H1 (cell line): ENCODE measurements around the gene SCNN1G. TPM values are rescaled to one million over a fixed set of nuclear protein-coding genes. Genes with fewer than 3 reads are reported as not detected.

ENCODE experiments used
- CTCF ChIA-PET: fragments of 300-600 bp; sonication (Branson Sonifier 250); formaldehyde crosslinking; loops from one replicate; lab custom pipeline; 2021; ENCODE audit not compliant: partially characterized antibody; lab: Charles Lee
- POLR2A ChIA-PET: fragments of 300-600 bp; sonication (Branson Sonifier 250); formaldehyde crosslinking; loops from one replicate; lab custom pipeline; 2021; ENCODE audit warnings: inconsistent platforms; ENCODE audit not compliant: partially characterized antibody; lab: Charles Lee
- DNase-seq, 2 experiments: peaks; one replicate each; pipeline versions ENCODE4 v3.0.0 to v3.0.0-alpha.2; 2010 to 2022; ENCODE audit warnings: low spot score in 2 of 2, low read depth in 1 of 2, mixed read lengths in 1 of 2
- FAIRE-seq: peaks from 2 replicates; lab custom pipeline; 2011; peaks lifted over from hg19 to GRCh38; lab: Jason Lieb, UNC
- H2AFZ ChIP-seq: 2 replicates; pipeline ENCODE4 v1.8.1; 2012; ENCODE audit warnings: low read length, inconsistent platforms
- H2AK5ac ChIP-seq: 2 replicates; pipeline ENCODE4 v1.6.1; 2013; ENCODE audit warnings: low read depth, low read length
- H2BK120ac ChIP-seq: replicated peaks from 2 replicates; pipeline ENCODE3; 2013; ENCODE audit warnings: low read depth, low read length, inconsistent platforms
- H2BK12ac ChIP-seq: 2 replicates; pipeline ENCODE4 v1.6.1; 2013; ENCODE audit warnings: low read depth, low read length
- H2BK15ac ChIP-seq: 2 replicates; pipeline ENCODE4 v1.6.1; 2013; ENCODE audit warnings: low read length
- H2BK20ac ChIP-seq: 2 replicates; pipeline ENCODE4 v1.6.1; 2013; ENCODE audit warnings: low read length
- H2BK5ac ChIP-seq: 2 replicates; pipeline ENCODE4 v1.6.1; 2013; ENCODE audit warnings: low read depth, low read length
- H3K14ac ChIP-seq: 2 replicates; pipeline ENCODE4 v1.6.1; 2013; ENCODE audit warnings: inconsistent platforms; ENCODE audit not compliant: insufficient read length
- H3K18ac ChIP-seq: 2 replicates; pipeline ENCODE4 v1.6.1; 2013; ENCODE audit warnings: low read length; ENCODE audit errors: extremely low read depth
- H3K23ac ChIP-seq: 2 replicates; pipeline ENCODE4 v1.6.1; 2013; ENCODE audit warnings: inconsistent platforms; ENCODE audit not compliant: insufficient read length
- H3K23me2 ChIP-seq: 2 replicates; pipeline ENCODE4 v1.6.1; 2013; ENCODE audit warnings: low read depth, low read length
- H3K27ac ChIP-seq: 2 replicates; pipeline ENCODE4 v1.6.1; 2011; ENCODE audit warnings: low read depth, low read length, inconsistent platforms
- H3K27me3 ChIP-seq, 4 experiments: replicated peaks in 1 of 4; 1 replicate in 1 of 4; 2 replicates in 3 of 4; pipeline versions ENCODE4 v1.6.1 to v1.8.1; 2011 to 2013; ENCODE audit warnings: low read length in 3 of 4, mild to moderate bottlenecking in 3 of 4, inconsistent platforms in 2 of 4, mixed read lengths in 2 of 4, moderate library complexity in 1 of 4; ENCODE audit not compliant: control insufficient read depth in 3 of 4, insufficient read depth in 3 of 4; ENCODE audit errors: extremely low read depth in 1 of 4
- H3K36me3 ChIP-seq, 4 experiments: 2 replicates each; pipeline versions ENCODE4 v1.6.1 to v1.8.1; 2011 to 2013; ENCODE audit warnings: mild to moderate bottlenecking in 4 of 4, low read length in 3 of 4, moderate library complexity in 2 of 4, control low read depth in 1 of 4, inconsistent platforms in 1 of 4; ENCODE audit not compliant: insufficient read depth in 4 of 4, control insufficient read depth in 2 of 4
- H3K4ac ChIP-seq: replicated peaks from 2 replicates; pipeline ENCODE3; 2013; ENCODE audit warnings: low read length, low read depth, mixed read lengths, inconsistent platforms; ENCODE audit not compliant: insufficient read length
- H3K4me1 ChIP-seq, 4 experiments: replicated peaks in 1 of 4; 1 replicate in 1 of 4; 2 replicates in 3 of 4; pipeline versions ENCODE4 v1.6.1 to v1.8.1; 2011 to 2013; ENCODE audit warnings: low read length in 3 of 4, inconsistent platforms in 2 of 4, mixed read lengths in 1 of 4; ENCODE audit not compliant: insufficient read depth in 4 of 4, control insufficient read depth in 3 of 4
- H3K4me2 ChIP-seq, 2 experiments: 2 replicates each; pipeline versions ENCODE4 v1.6.1 to v1.8.1; 2011 to 2013; ENCODE audit warnings: low read depth in 2 of 2, low read length in 2 of 2, control low read depth in 1 of 2, inconsistent platforms in 1 of 2, mild to moderate bottlenecking in 1 of 2; ENCODE audit not compliant: insufficient read depth in 1 of 2
- H3K4me3 ChIP-seq, 4 experiments: fragments of 200-600, 300-600 bp in 1 of 4; sonication (generic), shearing (Covaris generic), sonication (Bioruptor Twin) in 1 of 4; 2 replicates each; pipeline versions ENCODE4 v1.5.1 to v1.8.1; 2011 to 2016; ENCODE audit warnings: low read length in 4 of 4, low read depth in 3 of 4, control low read depth in 2 of 4, inconsistent platforms in 2 of 4, mild to moderate bottlenecking in 2 of 4, mixed read lengths in 1 of 4, moderate library complexity in 1 of 4; ENCODE audit not compliant: insufficient read depth in 2 of 4; ENCODE audit errors: extremely low read depth in 1 of 4
- H3K56ac ChIP-seq: replicated peaks from 2 replicates; pipeline ENCODE3; 2013; ENCODE audit warnings: low read depth, mild to moderate bottlenecking, mixed read lengths, low read length, inconsistent platforms; ENCODE audit not compliant: insufficient read length
- H3K79me1 ChIP-seq: 2 replicates; pipeline ENCODE4 v1.6.1; 2013; ENCODE audit warnings: low read depth, low read length, control low read depth
- H3K79me2 ChIP-seq, 2 experiments: 2 replicates each; pipeline versions ENCODE4 v1.6.1 to v1.8.1; 2012 to 2013; ENCODE audit warnings: low read length in 2 of 2, mild to moderate bottlenecking in 2 of 2, inconsistent platforms in 1 of 2; ENCODE audit not compliant: insufficient read depth in 2 of 2, control insufficient read depth in 1 of 2
- H3K9ac ChIP-seq, 4 experiments: replicated peaks in 1 of 4; 1 replicate in 1 of 4; 2 replicates in 3 of 4; pipeline versions ENCODE4 v1.6.1 to v1.8.1; 2011 to 2013; ENCODE audit warnings: low read depth in 3 of 4, low read length in 3 of 4, control low read depth in 2 of 4, mild to moderate bottlenecking in 2 of 4, moderate library complexity in 2 of 4, inconsistent platforms in 1 of 4; ENCODE audit errors: extremely low read depth in 1 of 4
- H3K9me3 ChIP-seq, 2 experiments: 2 replicates each; pipeline versions ENCODE4 v1.6.1 to v1.8.1; 2012 to 2013; ENCODE audit warnings: mild to moderate bottlenecking in 2 of 2, moderate library complexity in 2 of 2, control low read depth in 1 of 2, inconsistent platforms in 1 of 2, low read depth in 1 of 2, low read length in 1 of 2, mixed read lengths in 1 of 2; ENCODE audit not compliant: insufficient read depth in 2 of 2
- H4K20me1 ChIP-seq, 2 experiments: replicated peaks in 1 of 2; 2 replicates each; pipeline versions ENCODE3 to v1.8.1; 2011 to 2013; ENCODE audit warnings: inconsistent platforms in 2 of 2, low read length in 2 of 2, mild to moderate bottlenecking in 1 of 2; ENCODE audit not compliant: insufficient read depth in 2 of 2, control insufficient read depth in 1 of 2
- H4K5ac ChIP-seq: 2 replicates; pipeline ENCODE4 v1.6.1; 2013; ENCODE audit warnings: low read length, low read depth, mixed read lengths, inconsistent platforms; ENCODE audit not compliant: insufficient read length
- H4K8ac ChIP-seq: 2 replicates; pipeline ENCODE4 v1.8.0; 2013; ENCODE audit warnings: mild to moderate bottlenecking, moderate library complexity, low read length, inconsistent platforms; ENCODE audit not compliant: insufficient read depth; ENCODE audit errors: extremely low read depth
- H4K91ac ChIP-seq: replicated peaks from 2 replicates; pipeline ENCODE3; 2013; ENCODE audit warnings: low read length, mixed read lengths, inconsistent platforms; ENCODE audit not compliant: insufficient read length
- ASH2L ChIP-seq: fragments of 200-600, 300-600 bp; sonication (generic); IDR thresholded peaks from one replicate; pipeline ENCODE4 v1.7.1; 2017; ENCODE audit warnings: low read length
- EP300 ChIP-seq, 2 experiments: IDR thresholded peaks; 1 replicate in 1 of 2; 2 replicates in 1 of 2; pipeline ENCODE4 v1.6.1; 2011 to 2012; ENCODE audit warnings: low read depth in 2 of 2, low read length in 2 of 2, mild to moderate bottlenecking in 2 of 2, borderline replicate concordance in 1 of 2, inconsistent platforms in 1 of 2, moderate library complexity in 1 of 2
- EZH2 ChIP-seq: fragments of 200-600 bp; sonication (generic); IDR thresholded peaks from 2 replicates; pipeline ENCODE4 v1.7.1; 2012; ENCODE audit warnings: low read depth, mild to moderate bottlenecking, moderate library complexity, low read length, inconsistent platforms; ENCODE audit not compliant: severe bottlenecking
- KDM1A ChIP-seq: fragments of 200-600, 300-600 bp; sonication (generic); IDR thresholded peaks from 2 replicates; pipeline ENCODE4 v1.7.1; 2016; ENCODE audit warnings: mild to moderate bottlenecking, low read length, borderline replicate concordance
- POLR2A ChIP-seq, 2 experiments: IDR thresholded peaks; 1 replicate in 1 of 2; 2 replicates in 1 of 2; pipeline ENCODE4 v1.6.1; 2011; ENCODE audit warnings: low read depth in 2 of 2, low read length in 2 of 2, mild to moderate bottlenecking in 2 of 2; ENCODE audit errors: control extremely low read depth in 1 of 2
- POU5F1 ChIP-seq: IDR thresholded peaks from 2 replicates; pipeline ENCODE4 v1.6.1; 2011; ENCODE audit warnings: low read depth, mild to moderate bottlenecking, low read length, moderate library complexity
- RNF2 ChIP-seq: fragments of 200-900, 300-1000 bp; sonication (generic); IDR thresholded peaks from 2 replicates; pipeline ENCODE4 v1.7.1; 2016; ENCODE audit warnings: borderline replicate concordance, low read depth, mild to moderate bottlenecking, antibody characterized with exemption, low read length; ENCODE audit not compliant: poor library complexity, severe bottlenecking; ENCODE audit errors: missing control alignments
- RXRA ChIP-seq: IDR thresholded peaks from 2 replicates; pipeline ENCODE4 v1.6.1; 2011; ENCODE audit warnings: low read depth, mild to moderate bottlenecking, low read length, moderate library complexity; ENCODE audit not compliant: insufficient read depth
- SIRT6 ChIP-seq: IDR thresholded peaks from one replicate; pipeline ENCODE4 v1.7.1; 2012; ENCODE audit warnings: low read length, inconsistent platforms
- YY1 ChIP-seq: IDR thresholded peaks from 2 replicates; pipeline ENCODE4 v1.6.1; 2011; ENCODE audit warnings: low read depth, mild to moderate bottlenecking, low read length
- ZNF274 ChIP-seq: IDR thresholded peaks from 2 replicates; pipeline ENCODE4 v1.7.0; 2012; ENCODE audit warnings: low read length, borderline replicate concordance; ENCODE audit errors: extremely low read depth
- WGBS, 2 experiments: shearing (Covaris generic) in 1 of 2; methylation state at CpG; one replicate each; pipeline versions ENCODE4 v1.1.6 to v1.1.7; 2013 to 2015; ENCODE audit warnings: low lambda C conversion rate in 2 of 2, mixed read lengths in 2 of 2, inconsistent platforms in 1 of 2, low coverage in 1 of 2, missing lambda C conversion rate in 1 of 2; ENCODE audit not compliant: insufficient replicate concordance in 2 of 2, insufficient coverage in 1 of 2, insufficient read length in 1 of 2; ENCODE audit errors: extremely low coverage in 1 of 2, missing lambda C conversion rate in 1 of 2; 5-methylcytosine and 5-hydroxymethylcytosine counted together
- polyA plus RNA-seq, 7 experiments: library from polyadenylated mRNA; depleted of rRNA in 3 of 7; stranded (reverse) in 5 of 7; unstranded in 2 of 7; fragments of >200 nt in 5 of 7; fragments of 200-250 nt in 2 of 7; gene quantifications; 1 replicate in 5 of 7; 2 replicates in 1 of 7; 4 replicates in 1 of 7; pipeline versions ENCODE4 v1.2.1 to v1.2.3, GENCODE V29; 2011 to 2013; ENCODE audit warnings: missing spikeins in 2 of 7, mixed read lengths in 2 of 7
- total RNA-seq: library from RNA; stranded (reverse); fragmentation: NEBNext Ultra II Directional; extraction: Animal tissue kit (Norgen Biotek cat#: 25700); gene quantifications from 2 replicates; pipeline ENCODE4 v1.2.1, GENCODE V29; 2021
- TF ChIP-seq, protein P1 (sequence below), 3 experiments: IDR thresholded peaks; 1 replicate in 2 of 3; 2 replicates in 1 of 3; pipeline versions ENCODE4 v1.5.1 to v1.6.1; 2011; ENCODE audit warnings: low read length in 3 of 3, mild to moderate bottlenecking in 3 of 3, inconsistent platforms in 2 of 3, low read depth in 1 of 3, moderate library complexity in 1 of 3; ENCODE audit not compliant: insufficient read depth in 1 of 3; ENCODE audit errors: control extremely low read depth in 1 of 3

SCNN1G gene
- total and polyA plus RNA-seq, 2 of the 8 experiments (the other 6 are each of a cell fraction or from before 2014, with no cell fraction given): 0.73 to 1.1 TPM

- no peak overlapping the region for H2AK5ac ChIP-seq
- H3K4ac ChIP-seq: no peak overlapping the region
- POLR2A ChIA-PET: no interaction called here
- H3K9ac ChIP-seq: no peak overlapping the region
- H3K23me2 ChIP-seq: no peaks in the 10 kb centered on the region
- H2BK12ac ChIP-seq: no peak overlapping the region
- CTCF ChIA-PET: interaction anchor here (0.6 to 1.8 kb wide), 3 partner anchors 29 to 105 kb away, joined by 3 to 6 read pairs (median 3); no protein-coding TSS in a partner anchor
- no peaks in the 10 kb centered on the region for H3K36me3 ChIP-seq
- no peaks in the 10 kb centered on the region for H3K27me3 ChIP-seq
- no peaks in the 10 kb centered on the region; a peak in 1 of 4 replicates for H3K9me3 ChIP-seq
- H2BK15ac ChIP-seq: no peak overlapping the region
- no peak overlapping the region for H3K14ac ChIP-seq
- H3K79me1 ChIP-seq: no peaks in the 10 kb centered on the region
- H3K56ac ChIP-seq: no peak overlapping the region
- no peak overlapping the region for H4K5ac ChIP-seq
- H2BK20ac ChIP-seq: no peak overlapping the region
- H2AFZ ChIP-seq: no peak overlapping the region
- no peak overlapping the region for H4K91ac ChIP-seq
- H2BK120ac ChIP-seq: no peak overlapping the region
- no peak overlapping the region for H3K4me2 ChIP-seq
- H3K27ac ChIP-seq: no peak overlapping the region
- no peak overlapping the region for H3K23ac ChIP-seq
- H3K4me1 ChIP-seq: no peaks in the 10 kb centered on the region
- H4K8ac ChIP-seq: no peak overlapping the region
- no peak overlapping the region for H3K18ac ChIP-seq
- FAIRE-seq: no peak
- no peak overlapping the region for H2BK5ac ChIP-seq
- H4K20me1 ChIP-seq: no peaks in the 10 kb centered on the region
- no peak for DNase-seq
- H3K4me3 ChIP-seq: no peak overlapping the region
- no peaks in the 10 kb centered on the region for H3K79me2 ChIP-seq
- 68% methylated on average over 1 of the region's 1 CpG; no CpG with 5 or more reads in 1 of the 2 experiments for WGBS, 2 experiments
- TF ChIP-seq RXRA: no peak
- TF ChIP-seq SIRT6: no peak
- TF ChIP-seq ZNF274: no peak
- TF ChIP-seq EP300 (IDR thresholded peaks at IDR 0.05; ENCODE audit: borderline replicate concordance in 1 of 2, low read depth in 2 of 2, low read length in 2 of 2): no peak
- TF ChIP-seq ASH2L: no peak
- no peak for TF ChIP-seq KDM1A
- no peak for TF ChIP-seq EZH2
- no peak for TF ChIP-seq RNF2
- TF ChIP-seq, protein P1, sequence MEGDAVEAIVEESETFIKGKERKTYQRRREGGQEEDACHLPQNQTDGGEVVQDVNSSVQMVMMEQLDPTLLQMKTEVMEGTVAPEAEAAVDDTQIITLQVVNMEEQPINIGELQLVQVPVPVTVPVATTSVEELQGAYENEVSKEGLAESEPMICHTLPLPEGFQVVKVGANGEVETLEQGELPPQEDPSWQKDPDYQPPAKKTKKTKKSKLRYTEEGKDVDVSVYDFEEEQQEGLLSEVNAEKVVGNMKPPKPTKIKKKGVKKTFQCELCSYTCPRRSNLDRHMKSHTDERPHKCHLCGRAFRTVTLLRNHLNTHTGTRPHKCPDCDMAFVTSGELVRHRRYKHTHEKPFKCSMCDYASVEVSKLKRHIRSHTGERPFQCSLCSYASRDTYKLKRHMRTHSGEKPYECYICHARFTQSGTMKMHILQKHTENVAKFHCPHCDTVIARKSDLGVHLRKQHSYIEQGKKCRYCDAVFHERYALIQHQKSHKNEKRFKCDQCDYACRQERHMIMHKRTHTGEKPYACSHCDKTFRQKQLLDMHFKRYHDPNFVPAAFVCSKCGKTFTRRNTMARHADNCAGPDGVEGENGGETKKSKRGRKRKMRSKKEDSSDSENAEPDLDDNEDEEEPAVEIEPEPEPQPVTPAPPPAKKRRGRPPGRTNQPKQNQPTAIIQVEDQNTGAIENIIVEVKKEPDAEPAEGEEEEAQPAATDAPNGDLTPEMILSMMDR (IDR thresholded peaks at IDR 0.05; ENCODE audit: control extremely low read depth in 1 of 3, insufficient read depth in 1 of 3, low read depth in 1 of 3, low read length in 3 of 3): no peak
- no peak for TF ChIP-seq YY1
- no peak for TF ChIP-seq POU5F1
- TF ChIP-seq POLR2A (IDR thresholded peaks at IDR 0.05; ENCODE audit: control extremely low read depth in 1 of 2, low read depth in 2 of 2, low read length in 2 of 2): no peak
These were observed 67.3 kb downstream of the SCNN1G start for GRCh38 chr16:23249830-23250229.
